Astrocyte of the spinal cord (primary cell): ENCODE measurements around the gene COPA.

Experiments used
- DNase-seq: peaks from one replicate; pipeline ENCODE4 v3.0.0; 2011; ENCODE audit warnings: low read depth, low spot score
- H3K4me3 ChIP-seq: 2 replicates; pipeline ENCODE4 v1.5.1; 2011; ENCODE audit warnings: low read depth, mild to moderate bottlenecking, low read length, moderate library complexity
- in situ Hi-C: cut with HindIII; loops from 2 replicates; pipeline ENCODE4 v1.10.0; 2017; ENCODE audit warnings: low sequenced_read_pairs
- TF ChIP-seq, protein P1 (sequence below): IDR thresholded peaks from 2 replicates; pipeline ENCODE4 v1.5.1; 2012; ENCODE audit warnings: low read depth, mild to moderate bottlenecking, low read length, inconsistent platforms

COPA gene

GRCh38 chr1:160244209-160244608 is 98.8 kb downstream of the COPA start:
- TF ChIP-seq, protein P1, sequence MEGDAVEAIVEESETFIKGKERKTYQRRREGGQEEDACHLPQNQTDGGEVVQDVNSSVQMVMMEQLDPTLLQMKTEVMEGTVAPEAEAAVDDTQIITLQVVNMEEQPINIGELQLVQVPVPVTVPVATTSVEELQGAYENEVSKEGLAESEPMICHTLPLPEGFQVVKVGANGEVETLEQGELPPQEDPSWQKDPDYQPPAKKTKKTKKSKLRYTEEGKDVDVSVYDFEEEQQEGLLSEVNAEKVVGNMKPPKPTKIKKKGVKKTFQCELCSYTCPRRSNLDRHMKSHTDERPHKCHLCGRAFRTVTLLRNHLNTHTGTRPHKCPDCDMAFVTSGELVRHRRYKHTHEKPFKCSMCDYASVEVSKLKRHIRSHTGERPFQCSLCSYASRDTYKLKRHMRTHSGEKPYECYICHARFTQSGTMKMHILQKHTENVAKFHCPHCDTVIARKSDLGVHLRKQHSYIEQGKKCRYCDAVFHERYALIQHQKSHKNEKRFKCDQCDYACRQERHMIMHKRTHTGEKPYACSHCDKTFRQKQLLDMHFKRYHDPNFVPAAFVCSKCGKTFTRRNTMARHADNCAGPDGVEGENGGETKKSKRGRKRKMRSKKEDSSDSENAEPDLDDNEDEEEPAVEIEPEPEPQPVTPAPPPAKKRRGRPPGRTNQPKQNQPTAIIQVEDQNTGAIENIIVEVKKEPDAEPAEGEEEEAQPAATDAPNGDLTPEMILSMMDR: no peak
- H3K4me3 ChIP-seq: no peak overlapping the region
- DNase-seq: no peak
- in situ Hi-C loops: no loop called here

DNA sequence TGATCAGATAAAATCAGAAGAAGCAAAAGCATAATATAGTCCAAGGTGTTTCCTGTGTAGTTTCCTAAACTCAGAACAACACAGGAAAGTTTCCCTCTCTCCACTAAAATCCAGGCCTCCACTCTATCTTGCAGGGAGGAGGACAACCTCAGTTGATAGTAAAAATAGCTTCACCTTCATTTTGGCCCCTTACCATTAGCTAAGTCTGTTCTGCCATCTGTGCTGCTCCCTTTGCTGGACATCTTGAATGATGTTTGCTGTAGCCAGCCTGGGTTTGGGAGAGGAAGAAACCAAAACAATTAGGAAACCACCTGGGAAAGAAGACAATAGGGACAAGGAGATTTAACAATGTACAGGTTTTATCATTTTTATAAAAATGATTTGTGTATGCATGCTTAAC is 99.3 kb downstream of the COPA start:
- no peak overlapping the region for H3K4me3 ChIP-seq
- in situ Hi-C loops: no loop called here
- TF ChIP-seq, protein P1: no peak
- DNase-seq: no peak

DNA sequence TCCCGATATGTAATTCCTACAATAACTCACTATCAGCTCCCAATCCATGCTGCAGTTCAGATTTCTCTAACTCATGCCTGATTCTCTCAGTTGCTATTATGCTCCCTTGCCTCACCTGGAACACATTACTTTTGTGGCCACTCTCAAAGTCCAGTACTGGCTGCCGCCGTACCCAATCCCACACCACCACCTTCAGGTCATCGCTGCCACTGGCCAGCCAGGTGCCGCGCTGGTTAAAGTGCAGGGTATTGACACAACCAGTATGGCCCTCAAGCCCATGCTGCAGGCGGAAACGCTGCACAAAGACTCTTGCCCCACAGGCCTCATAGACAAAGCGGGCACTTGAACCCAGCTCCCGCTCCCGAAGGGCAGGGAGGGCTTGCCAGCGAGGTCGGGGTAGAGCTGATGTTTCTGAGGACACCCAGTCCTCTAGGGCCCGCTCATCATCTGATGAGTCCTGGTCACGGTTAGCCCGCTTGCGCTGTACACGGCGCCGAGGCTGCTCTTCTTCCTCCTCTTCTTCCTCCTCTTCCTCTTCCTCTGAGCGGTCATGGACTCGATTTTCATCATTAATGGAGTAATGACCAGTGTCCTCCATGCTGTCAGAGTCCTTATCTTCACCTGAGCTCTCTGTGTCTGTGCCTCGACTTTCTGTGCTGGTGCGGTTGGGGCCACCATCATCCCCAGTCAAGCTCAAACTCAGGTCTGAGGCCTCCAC is 103.3 kb downstream of the COPA start:
- in situ Hi-C loops: no loop called here
- TF ChIP-seq, protein P1: no peak
- H3K4me3 ChIP-seq: no peak overlapping the region
- no peak for DNase-seq
